SJCRH30 (cell line): ENCODE data around the gene SEMA6A. TPM values are rescaled to one million over a fixed set of nuclear protein-coding genes. Genes with fewer than 3 reads are reported as not detected.
"Not testable (repeated sequence)": the region's sequence is repeated elsewhere in the genome, so short reads cannot be mapped to it uniquely, and the experiment has no call there.

Source experiments
- DNase-seq, 2 experiments: peaks; one replicate each; pipeline ENCODE4 v3.0.0-alpha.2; 2015 to 2020
- H3K27ac ChIP-seq: fragments of 250-450 bp; sonication (Bioruptor Pico); 2 replicates; pipeline ENCODE4 v1.5.1; 2020; ENCODE audit warnings: mild to moderate bottlenecking, moderate library complexity
- H3K27me3 ChIP-seq: fragments of 250-450 bp; sonication (Bioruptor Pico); 2 replicates; pipeline ENCODE4 v1.5.1; 2020; ENCODE audit warnings: mild to moderate bottlenecking, moderate library complexity
- H3K36me3 ChIP-seq: fragments of 250-450 bp; sonication (Bioruptor Pico); 2 replicates; pipeline ENCODE4 v1.5.1; 2020; ENCODE audit warnings: mild to moderate bottlenecking, moderate library complexity
- H3K4me1 ChIP-seq: fragments of 250-450 bp; sonication (Bioruptor Pico); 2 replicates; pipeline ENCODE4 v1.5.1; 2020; ENCODE audit warnings: mild to moderate bottlenecking, moderate library complexity
- H3K4me3 ChIP-seq: fragments of 250-450 bp; sonication (Bioruptor Pico); 2 replicates; pipeline ENCODE4 v1.5.1; 2020; ENCODE audit warnings: mild to moderate bottlenecking, moderate library complexity
- H3K9me3 ChIP-seq: fragments of 250-450 bp; sonication (Bioruptor Pico); replicated peaks from 2 replicates; pipeline ENCODE4 v1.5.1; 2020; ENCODE audit warnings: mild to moderate bottlenecking, moderate library complexity
- total RNA-seq: library from RNA; depleted of rRNA; stranded (reverse); fragments of >200 nt; shearing (Covaris generic); gene quantifications from 2 replicates; pipeline ENCODE4 v1.2.3, GENCODE V29; 2014

SEMA6A gene
- total RNA-seq, 1 experiment from 2014 or later: 63.2 TPM

DNA sequence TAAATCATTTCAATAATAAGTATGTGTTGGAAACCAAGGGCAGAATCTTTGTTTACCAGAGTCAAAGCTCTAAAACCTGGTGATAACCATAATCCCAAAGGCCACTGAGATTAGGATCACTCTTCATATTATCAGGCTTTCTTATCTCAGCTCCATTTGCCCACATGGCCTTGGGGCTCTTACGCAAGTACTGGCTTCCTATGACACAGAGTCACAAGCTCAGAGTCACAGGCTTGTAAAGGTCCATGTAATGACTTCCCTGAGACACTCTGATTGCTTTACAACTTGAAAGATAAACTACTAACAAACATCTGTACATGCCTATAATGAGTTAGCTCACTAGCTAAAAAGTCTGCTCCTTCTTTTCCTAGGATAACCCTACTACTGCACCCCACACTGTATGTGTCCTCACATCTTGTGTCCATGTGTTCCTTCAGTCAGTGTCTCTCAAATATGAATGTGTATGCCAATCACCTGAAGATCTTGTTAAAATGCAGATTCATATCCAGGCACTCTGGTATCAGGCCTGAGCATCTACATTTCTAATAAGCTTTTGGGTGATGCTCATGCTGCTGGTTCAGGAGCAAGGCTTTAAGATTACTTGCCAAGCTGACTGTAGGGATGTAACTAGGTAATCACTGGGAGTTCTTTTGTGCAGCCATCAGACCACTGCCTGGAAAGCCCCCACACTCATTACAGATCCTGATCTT, 28.4 kb downstream of the SEMA6A start:
- Histone ChIP-seq H3K27me3 (no peaks in the 10 kb centered on the region), H3K9me3 (peaks cover 15% of the 10 kb centered on the region; the same call in 1 of the 2 replicates), H3K4me3 (no peak overlapping the region), H3K4me1 (peaks cover 5% of the 10 kb centered on the region; the same call in 1 of the 2 replicates), H3K27ac (no peak overlapping the region), H3K36me3 (peaks cover 25% of the 10 kb centered on the region)
- DNase-seq: no peak

DNA sequence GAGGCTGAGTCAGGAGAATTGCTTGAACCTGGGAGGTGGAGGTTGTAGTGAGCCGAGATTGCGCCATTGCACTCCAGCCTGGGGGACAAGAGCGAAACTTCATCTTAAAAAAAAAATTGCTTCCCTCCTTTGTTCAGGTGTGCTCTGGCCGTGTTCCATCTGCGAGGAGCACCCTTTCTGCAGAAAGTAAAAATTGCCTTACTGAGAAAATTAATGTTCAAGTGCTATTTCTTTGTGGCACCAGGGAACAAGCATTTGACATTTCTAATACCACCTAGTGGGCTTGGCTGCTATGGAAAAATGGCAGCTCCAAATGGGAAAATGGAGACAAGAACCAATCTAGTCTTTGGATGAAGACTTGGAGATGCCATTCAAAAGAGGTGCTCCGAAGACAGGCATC, 29.2 kb downstream of the SEMA6A start:
- not testable (repeated sequence) for H3K4me3 ChIP-seq, H3K4me1 ChIP-seq, H3K27ac ChIP-seq, DNase-seq, H3K27me3 ChIP-seq
- Histone ChIP-seq H3K36me3 (peaks cover 31% of the 10 kb centered on the region), H3K9me3 (peaks cover 15% of the 10 kb centered on the region; the same call in 1 of the 2 replicates)

- no peaks in the 10 kb centered on the region for H3K27me3 ChIP-seq
- no peak overlapping the region for H3K4me3 ChIP-seq
- H3K9me3 ChIP-seq: peaks cover 15% of the 10 kb centered on the region; the same call in 1 of the 2 replicates
- peaks cover 31% of the 10 kb centered on the region for H3K36me3 ChIP-seq
- H3K4me1 ChIP-seq: peaks cover 5% of the 10 kb centered on the region; the same call in 1 of the 2 replicates
- DNase-seq: no peak
- H3K27ac ChIP-seq: no peak overlapping the region
These were observed 29.9 kb downstream of the SEMA6A start for GRCh38 chr5:116544531-116545241.

DNA sequence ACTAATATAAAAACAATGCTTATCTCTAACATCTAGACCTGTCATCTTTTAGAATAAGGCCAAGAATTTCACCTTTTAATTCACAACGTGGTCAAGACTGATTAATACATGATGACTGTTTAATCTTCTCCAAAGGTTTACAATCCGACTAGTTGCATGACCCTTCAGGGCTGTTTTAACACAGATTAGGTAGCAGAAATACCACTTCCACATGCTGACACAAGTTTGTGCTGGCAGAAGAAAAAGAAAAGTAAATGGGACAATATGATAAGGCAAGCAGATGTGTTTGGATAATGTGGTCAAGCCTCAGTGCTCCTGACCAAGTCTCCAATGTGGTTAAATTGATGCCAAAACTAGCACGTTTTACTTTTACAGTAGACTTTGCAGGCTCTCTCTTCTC, 31.1 kb downstream of the SEMA6A start:
- peaks cover 31% of the 10 kb centered on the region for H3K36me3 ChIP-seq
- H3K9me3 ChIP-seq: peaks cover 15% of the 10 kb centered on the region; the same call in 1 of the 2 replicates
- DNase-seq: no peak

DNA sequence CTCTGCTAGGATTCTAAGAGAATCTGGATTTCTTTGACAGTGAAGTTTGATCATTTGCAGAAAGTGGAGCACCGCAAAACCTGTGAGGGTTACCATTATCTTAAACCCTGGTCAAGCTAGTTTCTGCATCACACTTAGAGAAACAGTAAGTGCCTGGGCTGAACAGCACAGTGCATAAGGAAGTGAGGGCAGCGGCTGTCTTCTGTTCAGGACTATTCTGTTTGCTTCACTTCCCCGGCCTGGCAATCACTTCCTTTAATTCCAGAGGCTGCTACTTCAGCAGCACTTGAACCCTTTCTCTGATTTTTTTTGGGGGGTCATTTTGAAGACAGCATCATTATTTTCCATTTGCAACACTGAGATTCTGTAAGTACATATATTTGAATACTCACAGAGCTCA, 32.0 kb downstream of the SEMA6A start:
- no peak for DNase-seq
- H3K4me1 ChIP-seq: peaks cover 7% of the 10 kb centered on the region; the same call in 1 of the 2 replicates
- peaks cover 28% of the 10 kb centered on the region for H3K36me3 ChIP-seq
- H3K27me3 ChIP-seq: no peaks in the 10 kb centered on the region
- H3K27ac ChIP-seq: no peak overlapping the region
- peaks cover 15% of the 10 kb centered on the region; the same call in 1 of the 2 replicates for H3K9me3 ChIP-seq
- no peak overlapping the region for H3K4me3 ChIP-seq

More for the DNA sequence above, 31.1 kb downstream of the SEMA6A start:
- Histone ChIP-seq H3K4me3 (no peak overlapping the region), H3K27ac (no peak overlapping the region), H3K4me1 (peaks cover 5% of the 10 kb centered on the region; the same call in 1 of the 2 replicates), H3K27me3 (no peaks in the 10 kb centered on the region)

GRCh38 chr5:116539222-116539621, 35.4 kb downstream of the SEMA6A start:
- H3K9me3 ChIP-seq: no peaks in the 10 kb centered on the region
- H3K27ac ChIP-seq: no peak overlapping the region
- no peak for DNase-seq
- H3K36me3 ChIP-seq: peaks cover 18% of the 10 kb centered on the region; the same call in 1 of the 2 replicates
- peaks cover 17% of the 10 kb centered on the region for H3K4me1 ChIP-seq
- no peaks in the 10 kb centered on the region for H3K27me3 ChIP-seq
- H3K4me3 ChIP-seq: no peak overlapping the region

GRCh38 chr5:116536316-116537083, 38.1 kb downstream of the SEMA6A start:
- DNase-seq: peak; percentile 49 to 66
- H3K36me3 ChIP-seq: peaks cover 15% of the 10 kb centered on the region; the same call in 1 of the 2 replicates
- H3K4me3 ChIP-seq: no peak overlapping the region
- no peaks in the 10 kb centered on the region for H3K9me3 ChIP-seq
- H3K4me1 ChIP-seq: peaks cover 32% of the 10 kb centered on the region
- no peak overlapping the region for H3K27ac ChIP-seq
- H3K27me3 ChIP-seq: no peaks in the 10 kb centered on the region

GRCh38 chr5:116534964-116535651, 39.5 kb downstream of the SEMA6A start:
- H3K36me3 ChIP-seq: peaks cover 8% of the 10 kb centered on the region; the same call in 1 of the 2 replicates
- H3K9me3 ChIP-seq: no peaks in the 10 kb centered on the region
- peaks cover 32% of the 10 kb centered on the region for H3K4me1 ChIP-seq
- no peak for DNase-seq
- H3K4me3 ChIP-seq: no peak overlapping the region
- H3K27me3 ChIP-seq: no peaks in the 10 kb centered on the region
- no peak overlapping the region for H3K27ac ChIP-seq

DNA sequence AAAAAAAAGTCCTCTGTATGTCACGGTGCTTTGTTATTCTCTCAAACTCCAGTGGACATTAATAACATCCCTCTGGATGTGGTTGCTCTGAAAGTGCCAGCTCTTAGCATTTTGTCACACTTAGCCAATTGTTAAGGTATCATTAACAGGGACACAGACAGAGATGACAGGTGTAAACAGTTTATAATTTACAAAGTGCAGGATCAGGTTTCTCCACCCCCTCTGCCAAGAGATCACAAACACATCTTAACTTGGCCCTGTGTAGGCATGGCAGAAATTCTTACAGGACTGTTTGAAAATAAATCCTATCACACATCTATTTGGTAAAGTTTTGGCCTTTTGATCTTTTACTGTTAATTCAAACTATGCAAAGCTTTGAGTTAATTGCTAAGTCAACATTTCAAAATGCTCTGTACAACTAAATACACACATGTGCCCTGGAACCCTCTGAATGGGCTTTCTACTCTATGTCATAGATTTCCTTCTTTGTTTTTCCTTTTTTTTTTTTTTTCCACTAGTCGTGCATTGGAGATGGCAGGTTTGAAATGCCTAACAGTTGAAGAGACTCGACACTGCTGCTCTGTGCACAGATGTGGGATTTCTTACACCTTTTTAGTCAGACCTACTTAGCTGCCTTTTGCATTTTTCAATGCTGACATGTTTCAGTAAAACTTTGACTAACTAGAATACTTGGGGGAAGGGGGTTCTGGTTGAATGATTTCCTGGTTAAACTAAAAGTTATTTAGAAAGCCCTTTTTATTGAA, 41.7 kb downstream of the SEMA6A start:
- peak; percentile 31 to 71 for DNase-seq
- no peaks in the 10 kb centered on the region for H3K9me3 ChIP-seq
- H3K4me1 ChIP-seq: peaks cover 37% of the 10 kb centered on the region
- no peak overlapping the region for H3K4me3 ChIP-seq
- peaks cover 11% of the 10 kb centered on the region; the same call in 1 of the 2 replicates for H3K36me3 ChIP-seq
- H3K27ac ChIP-seq: peak overlapping the region; percentile 6; the same call in 1 of the 2 replicates
- H3K27me3 ChIP-seq: no peaks in the 10 kb centered on the region

DNA sequence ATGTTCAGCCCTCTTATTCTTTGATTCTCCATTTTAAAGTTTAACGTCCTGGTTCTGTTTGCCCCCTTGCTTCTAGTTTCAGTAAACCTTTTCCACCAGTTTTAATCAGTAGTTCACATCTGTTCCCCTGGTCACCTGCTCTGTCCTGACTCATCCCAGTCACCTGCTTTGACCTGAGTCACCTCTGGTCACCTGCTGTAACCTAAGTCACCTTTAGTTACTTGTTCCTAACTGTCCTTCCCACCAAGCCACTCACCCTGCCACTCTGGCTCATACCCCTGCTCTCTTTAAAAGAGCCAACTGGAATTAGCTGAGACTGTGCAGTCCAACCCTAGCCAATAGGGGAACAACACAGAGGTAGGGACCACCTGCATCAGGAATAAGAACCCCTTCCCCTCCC, 43.0 kb downstream of the SEMA6A start:
- no peak for DNase-seq
- Histone ChIP-seq H3K4me3 (no peak overlapping the region), H3K9me3 (no peaks in the 10 kb centered on the region), H3K36me3 (peaks cover 11% of the 10 kb centered on the region; the same call in 1 of the 2 replicates), H3K4me1 (peaks cover 28% of the 10 kb centered on the region), H3K27ac (no peak overlapping the region), H3K27me3 (no peaks in the 10 kb centered on the region)

DNA sequence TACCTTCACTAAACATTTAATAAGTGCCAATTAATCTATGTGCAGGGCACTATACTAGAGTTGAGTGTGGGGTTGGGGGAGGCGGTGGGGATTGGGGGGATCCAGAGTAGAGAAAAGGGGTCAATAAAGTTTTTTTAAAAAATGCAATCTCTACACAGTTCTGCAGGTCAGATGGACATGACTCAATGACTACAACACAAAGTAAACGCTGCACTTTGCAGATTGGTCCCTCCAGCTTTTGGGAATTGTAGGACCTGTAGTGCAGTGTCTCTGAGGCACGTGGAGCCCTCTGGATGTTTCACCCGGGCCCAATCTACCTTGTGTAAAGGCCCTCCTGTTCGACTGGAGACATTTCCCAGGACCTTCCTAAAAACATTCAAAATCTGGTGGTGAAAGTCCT, 43.5 kb downstream of the SEMA6A start:
- Histone ChIP-seq H3K4me1 (peaks cover 25% of the 10 kb centered on the region), H3K4me3 (no peak overlapping the region), H3K36me3 (peaks cover 9% of the 10 kb centered on the region; the same call in 1 of the 2 replicates), H3K9me3 (no peaks in the 10 kb centered on the region), H3K27me3 (no peaks in the 10 kb centered on the region), H3K27ac (no peak overlapping the region)
- DNase-seq: no peak

DNA sequence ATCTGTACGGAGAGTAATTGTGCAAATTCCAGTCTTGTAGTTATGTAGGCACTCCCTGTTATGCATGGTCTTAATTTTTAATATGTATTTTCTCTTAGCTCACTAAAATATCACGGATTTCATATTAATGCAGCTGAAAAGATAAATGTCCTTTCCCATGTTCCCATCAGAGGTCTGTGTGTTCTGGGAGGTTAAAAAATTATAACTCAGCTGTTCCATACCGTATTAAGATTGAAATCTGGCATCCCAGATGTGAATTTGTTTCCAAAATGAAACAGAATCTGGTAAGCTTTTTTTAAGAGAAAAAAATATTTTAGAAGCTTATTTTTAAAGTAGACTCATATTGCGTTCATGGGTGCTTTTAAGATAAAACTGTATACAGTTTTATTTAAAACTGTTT, 44.3 kb downstream of the SEMA6A start:
- Histone ChIP-seq H3K27me3 (no peaks in the 10 kb centered on the region), H3K27ac (no peak overlapping the region), H3K9me3 (no peaks in the 10 kb centered on the region), H3K4me3 (no peak overlapping the region), H3K4me1 (peaks cover 29% of the 10 kb centered on the region), H3K36me3 (peaks cover 4% of the 10 kb centered on the region; the same call in 1 of the 2 replicates)
- DNase-seq: no peak

GRCh38 chr5:116529615-116530014, 45.0 kb downstream of the SEMA6A start:
- Histone ChIP-seq H3K4me3 (no peak overlapping the region), H3K36me3 (peaks cover 4% of the 10 kb centered on the region; the same call in 1 of the 2 replicates), H3K4me1 (peaks cover 30% of the 10 kb centered on the region), H3K27ac (no peak overlapping the region), H3K9me3 (no peaks in the 10 kb centered on the region), H3K27me3 (no peaks in the 10 kb centered on the region)
- DNase-seq: no peak
